Osteocyte (in vitro differentiated cells): ENCODE results near the gene PLEKHG2. TPM values are rescaled to one million over a fixed set of nuclear protein-coding genes. Genes with fewer than 3 reads are reported as not detected.

Experiments
- DNase-seq: peaks from one replicate; pipeline ENCODE4 v3.0.0; 2021; ENCODE audit warnings: mixed read lengths; ENCODE audit not compliant: unreplicated experiment; ENCODE audit errors: extremely low spot score
- H3K27ac Mint-ChIP-seq: one replicate; pipeline ENCODE4 v1.8.0; 2021; ENCODE audit warnings: mild to moderate bottlenecking, mixed read lengths; ENCODE audit not compliant: unreplicated experiment
- H3K27me3 Mint-ChIP-seq: one replicate; pipeline ENCODE4 v1.8.0; 2021; ENCODE audit warnings: mixed read lengths; ENCODE audit not compliant: unreplicated experiment
- H3K36me3 Mint-ChIP-seq: one replicate; pipeline ENCODE4 v1.8.0; 2021; ENCODE audit warnings: mixed read lengths; ENCODE audit not compliant: unreplicated experiment
- H3K4me1 Mint-ChIP-seq: one replicate; pipeline ENCODE4 v1.8.0; 2021; ENCODE audit warnings: mixed read lengths; ENCODE audit not compliant: unreplicated experiment
- H3K4me3 Mint-ChIP-seq: one replicate; pipeline ENCODE4 v1.8.0; 2021; ENCODE audit warnings: mild to moderate bottlenecking, moderate library complexity, mixed read lengths; ENCODE audit not compliant: unreplicated experiment
- H3K9me3 Mint-ChIP-seq: one replicate; pipeline ENCODE4 v1.8.0; 2021; ENCODE audit warnings: mixed read lengths; ENCODE audit not compliant: unreplicated experiment
- microRNA-seq: library from miRNA; unstranded; fragments of <30 nt; microRNA quantifications from one replicate; pipeline ENCODE4 v1.1.0, GENCODE V29; 2020; ENCODE audit not compliant: unreplicated experiment
- total RNA-seq: library from RNA; stranded (reverse); gene quantifications from 2 replicates; pipeline ENCODE4 v1.2.1, GENCODE V29; 2021
- TF ChIP-seq, protein P1 (sequence below): fragments of 200-600 bp; sonication (generic); IDR thresholded peaks from 2 replicates; pipeline ENCODE4 v1.5.0; 2021; ENCODE audit warnings: antibody characterized with exemption, mild to moderate bottlenecking, moderate library complexity

The PLEKHG2 gene
- total RNA-seq, 1 donor from 2014 or later: 150 TPM

- Mint-ChIP-seq H3K27me3 (no peaks in the 10 kb centered on the region), H3K9me3 (no peaks in the 10 kb centered on the region), H3K36me3 (peaks cover 49% of the 10 kb centered on the region), H3K27ac (no peak overlapping the region), H3K4me1 (no peaks in the 10 kb centered on the region), H3K4me3 (no peak overlapping the region)
- DNase-seq: no peak
- TF ChIP-seq, protein P1, sequence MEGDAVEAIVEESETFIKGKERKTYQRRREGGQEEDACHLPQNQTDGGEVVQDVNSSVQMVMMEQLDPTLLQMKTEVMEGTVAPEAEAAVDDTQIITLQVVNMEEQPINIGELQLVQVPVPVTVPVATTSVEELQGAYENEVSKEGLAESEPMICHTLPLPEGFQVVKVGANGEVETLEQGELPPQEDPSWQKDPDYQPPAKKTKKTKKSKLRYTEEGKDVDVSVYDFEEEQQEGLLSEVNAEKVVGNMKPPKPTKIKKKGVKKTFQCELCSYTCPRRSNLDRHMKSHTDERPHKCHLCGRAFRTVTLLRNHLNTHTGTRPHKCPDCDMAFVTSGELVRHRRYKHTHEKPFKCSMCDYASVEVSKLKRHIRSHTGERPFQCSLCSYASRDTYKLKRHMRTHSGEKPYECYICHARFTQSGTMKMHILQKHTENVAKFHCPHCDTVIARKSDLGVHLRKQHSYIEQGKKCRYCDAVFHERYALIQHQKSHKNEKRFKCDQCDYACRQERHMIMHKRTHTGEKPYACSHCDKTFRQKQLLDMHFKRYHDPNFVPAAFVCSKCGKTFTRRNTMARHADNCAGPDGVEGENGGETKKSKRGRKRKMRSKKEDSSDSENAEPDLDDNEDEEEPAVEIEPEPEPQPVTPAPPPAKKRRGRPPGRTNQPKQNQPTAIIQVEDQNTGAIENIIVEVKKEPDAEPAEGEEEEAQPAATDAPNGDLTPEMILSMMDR: no peak
Observed at GRCh38 chr19:39472746-39473442, 60.4 kb downstream of the PLEKHG2 start.

DNA sequence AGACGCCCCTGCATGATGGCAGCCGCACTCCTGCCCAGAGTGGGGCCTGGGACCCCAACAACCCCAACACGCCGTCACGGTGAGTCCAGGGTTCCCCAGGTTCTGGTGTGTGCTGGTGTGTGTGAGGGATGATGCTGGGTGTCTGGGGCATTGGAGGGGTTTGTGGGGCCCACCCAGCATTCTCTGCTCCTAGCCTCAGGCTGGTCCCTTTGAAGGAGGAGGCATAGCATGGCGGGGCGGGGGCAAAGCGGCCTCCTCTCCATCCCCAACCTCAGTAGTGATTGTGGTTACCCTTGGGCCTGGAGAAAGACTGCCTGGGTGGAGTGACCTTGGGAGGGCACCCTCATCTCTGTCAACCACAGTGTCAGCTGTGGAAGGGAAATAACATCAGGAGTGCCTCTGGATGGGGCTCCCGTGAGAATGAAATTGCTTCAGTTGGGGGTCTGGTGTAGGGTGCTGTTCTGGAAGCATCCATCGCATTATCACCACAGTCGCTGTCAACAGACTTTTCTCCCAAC, 61.0 kb downstream of the PLEKHG2 start:
- no peaks in the 10 kb centered on the region for H3K27me3 Mint-ChIP-seq
- H3K4me3 Mint-ChIP-seq: no peak overlapping the region
- H3K4me1 Mint-ChIP-seq: no peaks in the 10 kb centered on the region
- DNase-seq: no peak
- peaks cover 44% of the 10 kb centered on the region for H3K36me3 Mint-ChIP-seq
- H3K9me3 Mint-ChIP-seq: no peaks in the 10 kb centered on the region
- H3K27ac Mint-ChIP-seq: no peak overlapping the region
- TF ChIP-seq, protein P1: no peak

DNA sequence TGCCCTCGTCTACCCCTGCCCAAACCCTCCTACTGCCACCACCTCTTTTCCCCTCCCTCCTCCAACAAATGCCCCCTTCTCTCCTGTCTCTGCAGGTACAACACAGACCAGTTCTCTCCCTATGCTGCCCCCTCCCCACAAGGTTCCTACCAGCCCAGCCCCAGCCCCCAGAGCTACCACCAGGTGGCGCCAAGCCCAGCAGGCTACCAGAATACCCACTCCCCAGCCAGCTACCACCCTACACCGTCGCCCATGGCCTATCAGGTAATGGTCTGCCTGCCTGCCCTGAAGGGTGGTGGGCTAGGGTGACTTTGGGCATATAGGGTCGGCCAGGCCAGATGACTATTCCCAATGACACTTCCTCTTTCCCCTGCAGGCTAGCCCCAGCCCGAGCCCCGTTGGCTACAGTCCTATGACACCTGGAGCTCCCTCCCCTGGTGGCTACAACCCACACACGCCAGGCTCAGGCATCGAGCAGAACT, 61.7 kb downstream of the PLEKHG2 start:
- DNase-seq: peak; percentile 89
- Mint-ChIP-seq H3K27me3 (no peaks in the 10 kb centered on the region), H3K4me1 (no peaks in the 10 kb centered on the region), H3K36me3 (peaks cover 37% of the 10 kb centered on the region), H3K9me3 (no peaks in the 10 kb centered on the region), H3K4me3 (no peak overlapping the region), H3K27ac (peak overlapping the region; percentile 28)
- TF ChIP-seq, protein P1: peak; percentile 80

DNA sequence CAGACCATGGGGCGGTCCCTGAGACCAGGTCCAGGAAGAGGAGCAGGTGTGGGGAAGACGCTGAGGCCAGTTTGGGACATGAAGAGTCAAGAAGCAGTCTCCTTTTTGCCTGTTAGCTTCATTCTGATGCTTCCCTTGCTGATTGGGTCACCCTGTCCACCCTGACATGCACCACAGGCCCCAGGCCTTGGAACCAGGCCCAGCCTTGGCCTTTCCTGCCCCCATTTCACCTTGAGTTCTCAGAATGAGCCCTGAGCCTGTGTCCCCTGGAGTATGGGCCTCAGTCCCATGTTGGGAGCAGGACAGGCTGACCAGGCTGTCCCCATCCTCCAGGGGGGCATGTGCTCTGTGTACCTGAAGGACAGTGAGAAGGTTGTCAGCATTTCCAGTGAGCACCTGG, 63.3 kb downstream of the PLEKHG2 start:
- Mint-ChIP-seq H3K9me3 (no peaks in the 10 kb centered on the region), H3K4me1 (peaks cover 7% of the 10 kb centered on the region), H3K27ac (no peak overlapping the region), H3K27me3 (no peaks in the 10 kb centered on the region), H3K36me3 (peaks cover 26% of the 10 kb centered on the region), H3K4me3 (no peak overlapping the region)
- TF ChIP-seq, protein P1: no peak
- DNase-seq: no peak

Small RNA genes lying within 50 kb of the gene (microRNA-seq; reads per million reads assigned to microRNA genes)
- gene MIR4530: not detected

Other genes with a start within 250 kb of the PLEKHG2 start
- gene NCCRP1, start 215.7 kb upstream of the PLEKHG2 start, total RNA-seq: not detected in 2 replicates
- gene SYCN, start 208.4 kb upstream of the PLEKHG2 start, total RNA-seq: not detected in 2 replicates
- not detected in 2 replicates for gene IFNL3, start 167.7 kb upstream of the PLEKHG2 start, total RNA-seq
- gene IFNL4, start 163.8 kb upstream of the PLEKHG2 start, total RNA-seq: not detected in 2 replicates
- gene IFNL2, start 144.3 kb upstream of the PLEKHG2 start, total RNA-seq: not detected in 2 replicates
- not detected in 2 replicates for gene IFNL1, start 116.3 kb upstream of the PLEKHG2 start, total RNA-seq
- gene LRFN1, start 91.8 kb upstream of the PLEKHG2 start, total RNA-seq: 0.31 and 0.35 TPM in 2 replicates
- not detected in 2 replicates for gene GMFG, start 76.6 kb upstream of the PLEKHG2 start, total RNA-seq
- gene SAMD4B, start 70.2 kb upstream of the PLEKHG2 start, total RNA-seq: 100 and 101 TPM in 2 replicates
- 45.6 and 45.9 TPM in 2 replicates for gene PAF1, start 21.6 kb upstream of the PLEKHG2 start, total RNA-seq
- 37.1 and 38.7 TPM in 2 replicates for gene MED29, start 21.3 kb upstream of the PLEKHG2 start, total RNA-seq
- gene ZFP36, start 5.8 kb upstream of the PLEKHG2 start, total RNA-seq: 81.5 and 105 TPM in 2 replicates
- 1,827 and 1,860 TPM in 2 replicates for gene RPS16, start 23.3 kb downstream of the PLEKHG2 start, total RNA-seq
- gene SUPT5H, start 32.9 kb downstream of the PLEKHG2 start, total RNA-seq: 130 and 132 TPM in 2 replicates
- 55.9 and 56.0 TPM in 2 replicates for gene TIMM50, start 68.2 kb downstream of the PLEKHG2 start, total RNA-seq
- 0.42 and 0.62 TPM in 2 replicates for gene DLL3, start 86.3 kb downstream of the PLEKHG2 start, total RNA-seq
- gene SELENOV, start 102.5 kb downstream of the PLEKHG2 start, total RNA-seq: not detected in 2 replicates
- gene EID2B, start 120.2 kb downstream of the PLEKHG2 start, total RNA-seq: 3.6 and 4.0 TPM in 2 replicates
- gene EID2, start 127.5 kb downstream of the PLEKHG2 start, total RNA-seq: 16.6 and 18.1 TPM in 2 replicates
- not detected in 2 replicates for gene LGALS13, start 189.9 kb downstream of the PLEKHG2 start, total RNA-seq
- not detected in 2 replicates for gene LGALS16, start 243.2 kb downstream of the PLEKHG2 start, total RNA-seq